Heart left ventricle (tissue), 16 donors: ENCODE data around the gene MAPK8IP3. TPM values are rescaled to one million over a fixed set of nuclear protein-coding genes. Genes with fewer than 3 reads are reported as not detected.
A peak's percentile ranks its signal among the peaks of the same experiment; 100 is the strongest.

Experiments
- ATAC-seq, 4 donors: fragments of 200-7000 bp; cut with Tn5 transposase; one replicate each; pipeline ENCODE4 v1.9.1; 2020 to 2022; ENCODE audit warnings: moderate library complexity in 4 of 4, mild to moderate bottlenecking in 3 of 4, moderate number of reproducible peaks in 1 of 4
- DNase-seq, 5 donors: peaks; one replicate each; pipeline ENCODE4 v3.0.0-alpha.2; 2020
- H3K27ac ChIP-seq, 12 donors: fragments of 200-600 bp; sonication (generic) in 4 of 12; one replicate each; pipeline versions ENCODE4 v1.5.0 to v1.8.0; 2016 to 2022; ENCODE audit warnings: mild to moderate bottlenecking in 2 of 12
- H3K27me3 ChIP-seq, 9 donors: fragments of 200-600 bp; sonication (generic) in 2 of 9; one replicate each; pipeline versions ENCODE4 v1.5.1 to v1.8.0; 2016 to 2022; ENCODE audit warnings: mild to moderate bottlenecking in 3 of 9
- H3K36me3 ChIP-seq, 9 donors: fragments of 200-600 bp; sonication (generic) in 2 of 9; one replicate each; pipeline versions ENCODE4 v1.5.0 to v1.8.0; 2018 to 2022; ENCODE audit warnings: mild to moderate bottlenecking in 2 of 9
- H3K4me1 ChIP-seq, 12 donors: fragments of 200-600 bp; sonication (generic) in 4 of 12; one replicate each; pipeline versions ENCODE4 v1.5.0 to v1.8.0; 2016 to 2022; ENCODE audit warnings: mild to moderate bottlenecking in 3 of 12
- H3K4me3 ChIP-seq, 12 donors: fragments of 200-600 bp; sonication (generic) in 4 of 12; one replicate each; pipeline versions ENCODE4 v1.5.0 to v1.8.0; 2017 to 2022; ENCODE audit warnings: mild to moderate bottlenecking in 9 of 12, moderate library complexity in 4 of 12
- H3K9me3 ChIP-seq, 12 donors: fragments of 200-600 bp; sonication (generic) in 4 of 12; one replicate each; pipeline versions ENCODE4 v1.5.0 to v1.8.0; 2016 to 2022; ENCODE audit warnings: mild to moderate bottlenecking in 1 of 12
- POLR2A ChIP-seq, 2 donors: fragments of 450-650 bp; IDR thresholded peaks; one replicate each; pipeline ENCODE4 v1.6.1; 2017; ENCODE audit warnings: antibody characterized with exemption in 2 of 2, mild to moderate bottlenecking in 2 of 2, moderate library complexity in 2 of 2
- WGBS, 4 donors: extraction: QIAGEN DNeasy Blood & Tissue Kit in 2 of 4; methylation state at CpG; one replicate each; pipeline versions ENCODE4 v1.1.5 to v1.1.7; 2013 to 2018; 5-methylcytosine and 5-hydroxymethylcytosine counted together
- intact Hi-C, 10 donors: fragments of 100-400 bp; cut with DNase I; formaldehyde crosslinking; loops; one replicate each; pipeline versions ENCODE4 v1.11.1 to v1.14.2; 2022
- polyA plus RNA-seq, 2 donors: library from polyadenylated mRNA; stranded (reverse); fragments of 200-250 nt; gene quantifications; one replicate each; pipeline ENCODE4 v1.2.3, GENCODE V29; 2013
- total RNA-seq, 9 donors: library from RNA; depleted of rRNA in 2 of 9; stranded (reverse); fragments of >200 nt in 2 of 9; fragmentation: NEBNext Ultra II Directional in 3 of 9; extraction: Animal tissue kit (Norgen Biotek cat#: 25700) in 3 of 9; gene quantifications; one replicate each; pipeline versions ENCODE4 v1.1.0 to v1.2.4, GENCODE V29; 2016 to 2023
- TF ChIP-seq, protein P1 (sequence below), 12 donors: fragments of 200-600 bp; sonication (generic) in 4 of 12; IDR thresholded peaks; one replicate each; pipeline versions ENCODE4 v1.5.0 to v1.8.0; 2018 to 2022; ENCODE audit warnings: antibody characterized with exemption in 12 of 12, mild to moderate bottlenecking in 5 of 12
- donor health status: ischemic (EF 13 %, LVEDD 7.1; RV severe dilation, severe dysfunction).
- donor health status: healthy with polysubstance abuse.
- donor health status: DM: no; HTN: yes; CAD: no.
- donor health status: DM: no; HTN: no; CAD: no.
- donor health status: ischemic (EF 25% LVEDD 6.9; RV normal size, moderate dysfunction).
- donor health status: ischemic (EF 25% LVEDD 5.7; RV mildly dilated, moderate dysfunction).
- donor health status: healthy.
- donor health status: DM: yes; HTN: yes; CAD: no.
- donor health status: ischemic (EF 35%, LVEDD 5.7; RV mildly dilated, moderate dysfunction).
- donor health status: nonischemic (EF 11% LVEDD 7.7; RV severe dilation, severe dysfunction).
- donor health status: DM: yes; HTN: yes; CAD: no.
- donor health status: PGD.
- donor health status: ischemic (EF 29% LVEDD 5.4; RV normal size, mild dysfunction).
- donor health status: nonischemic (EF 23%, LVEDD 6.1; RV moderate dilation, normal function).

MAPK8IP3 gene
- total and polyA plus RNA-seq, 11 donors, result 29.5 to 71.3 (median 63.1) TPM

DNA sequence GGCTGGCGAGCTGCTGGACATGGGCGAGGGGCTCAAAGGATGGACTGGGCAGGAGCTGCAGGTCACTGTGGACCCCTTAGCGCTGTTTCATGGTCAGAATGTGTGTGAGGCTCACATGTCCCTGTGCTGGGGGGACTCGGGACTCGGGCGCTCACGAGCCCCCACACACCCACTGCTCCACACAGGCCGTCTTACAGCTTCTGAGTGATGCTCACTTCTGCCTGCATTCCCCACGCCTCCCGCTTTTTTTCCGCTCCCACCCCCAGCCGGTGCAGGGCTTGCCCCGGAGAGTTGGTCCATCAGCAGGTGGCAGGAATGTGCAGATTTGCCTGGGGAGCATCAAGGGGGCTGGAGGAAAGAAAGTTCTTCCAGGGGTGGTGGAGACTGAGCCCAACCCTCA, 48.2 kb upstream of the MAPK8IP3 start:
- peak overlapping the region in 3 of 12 donors; percentile 19 to 78 (median 67) for H3K27ac ChIP-seq
- TF ChIP-seq, protein P1, sequence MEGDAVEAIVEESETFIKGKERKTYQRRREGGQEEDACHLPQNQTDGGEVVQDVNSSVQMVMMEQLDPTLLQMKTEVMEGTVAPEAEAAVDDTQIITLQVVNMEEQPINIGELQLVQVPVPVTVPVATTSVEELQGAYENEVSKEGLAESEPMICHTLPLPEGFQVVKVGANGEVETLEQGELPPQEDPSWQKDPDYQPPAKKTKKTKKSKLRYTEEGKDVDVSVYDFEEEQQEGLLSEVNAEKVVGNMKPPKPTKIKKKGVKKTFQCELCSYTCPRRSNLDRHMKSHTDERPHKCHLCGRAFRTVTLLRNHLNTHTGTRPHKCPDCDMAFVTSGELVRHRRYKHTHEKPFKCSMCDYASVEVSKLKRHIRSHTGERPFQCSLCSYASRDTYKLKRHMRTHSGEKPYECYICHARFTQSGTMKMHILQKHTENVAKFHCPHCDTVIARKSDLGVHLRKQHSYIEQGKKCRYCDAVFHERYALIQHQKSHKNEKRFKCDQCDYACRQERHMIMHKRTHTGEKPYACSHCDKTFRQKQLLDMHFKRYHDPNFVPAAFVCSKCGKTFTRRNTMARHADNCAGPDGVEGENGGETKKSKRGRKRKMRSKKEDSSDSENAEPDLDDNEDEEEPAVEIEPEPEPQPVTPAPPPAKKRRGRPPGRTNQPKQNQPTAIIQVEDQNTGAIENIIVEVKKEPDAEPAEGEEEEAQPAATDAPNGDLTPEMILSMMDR (IDR thresholded peaks at IDR 0.05), result no peak
- no peak for TF ChIP-seq POLR2A (IDR thresholded peaks at IDR 0.05)
- no peak overlapping the region for H3K4me3 ChIP-seq
- ATAC-seq (peak in 1 of 4 donors; percentile 4), DNase-seq (no peak)
- intact Hi-C loops, result no loop called here
- no peaks in the 10 kb centered on the region for H3K27me3 ChIP-seq
- peaks cover 0 to 17% (median 5%) of the 10 kb centered on the region in 12 donors for H3K4me1 ChIP-seq
- H3K9me3 ChIP-seq, result no peaks in the 10 kb centered on the region
- WGBS, 4 donors, result 90 to 94% (median 93%) methylated on average over 12 to 13 of the region's 13 CpGs
- H3K36me3 ChIP-seq, result peaks cover 2 to 95% (median 90%) of the 10 kb centered on the region in 9 donors

DNA sequence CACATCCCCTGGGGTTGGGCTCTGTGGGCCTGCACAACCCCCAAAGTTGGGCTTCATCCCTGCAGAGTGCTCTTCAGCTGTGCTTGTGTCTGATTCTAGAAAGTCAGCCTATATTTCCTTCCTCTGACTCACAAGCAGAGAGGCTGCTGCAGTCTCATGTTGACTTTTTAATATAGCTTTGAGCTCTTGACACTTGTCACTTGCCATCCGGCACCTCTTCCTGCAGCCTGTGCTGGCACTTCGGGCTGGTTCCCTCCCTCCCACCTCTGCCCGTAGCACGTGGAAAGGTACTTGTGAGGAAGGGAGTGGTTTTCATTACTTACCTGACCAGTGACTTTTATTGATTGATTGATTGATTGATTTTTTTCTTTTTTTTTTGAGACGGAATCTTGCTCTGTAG, 47.0 kb upstream of the MAPK8IP3 start:
- no peak overlapping the region for H3K27ac ChIP-seq
- H3K27me3 ChIP-seq, result no peaks in the 10 kb centered on the region
- no peak overlapping the region for H3K4me3 ChIP-seq
- WGBS, 4 donors, result 70 to 90% (median 86%) methylated on average over 5 of the region's 5 CpGs
- H3K36me3 ChIP-seq, result peaks cover 2 to 95% (median 91%) of the 10 kb centered on the region in 9 donors
- ATAC-seq, result no peak
- H3K9me3 ChIP-seq, result no peaks in the 10 kb centered on the region
- peak in 1 of 5 donors; percentile 6 for DNase-seq
- TF ChIP-seq, protein P1 (IDR thresholded peaks at IDR 0.05), result no peak
- no peak for TF ChIP-seq POLR2A (IDR thresholded peaks at IDR 0.05)
- H3K4me1 ChIP-seq, result peaks cover 0 to 17% (median 5%) of the 10 kb centered on the region in 12 donors
- intact Hi-C loops, result no loop called here

- no peak overlapping the region for H3K27ac ChIP-seq
- H3K4me3 ChIP-seq, result no peak overlapping the region
- TF ChIP-seq, protein P1 (IDR thresholded peaks at IDR 0.05), result no peak
- TF ChIP-seq POLR2A (IDR thresholded peaks at IDR 0.05), result no peak
- no peaks in the 10 kb centered on the region for H3K9me3 ChIP-seq
- H3K36me3 ChIP-seq, result peaks cover 7 to 95% (median 91%) of the 10 kb centered on the region in 9 donors
- ATAC-seq (no peak), DNase-seq (no peak)
- no peaks in the 10 kb centered on the region for H3K27me3 ChIP-seq
- 78 to 89% (median 87%) methylated on average over 2 of the region's 2 CpGs for WGBS, 4 donors
- intact Hi-C loops, result no loop called here
- H3K4me1 ChIP-seq, result peaks cover 0 to 12% (median 4%) of the 10 kb centered on the region in 12 donors
Observed at GRCh38 chr16:1661826-1662225, 44.2 kb upstream of the MAPK8IP3 start.

- WGBS, 4 donors, result 91 to 96% (median 94%) methylated on average over 19 to 20 of the region's 20 CpGs
- H3K4me1 ChIP-seq, result peaks cover 0 to 10% (median 1%) of the 10 kb centered on the region in 12 donors
- ATAC-seq, result no peak
- no peak overlapping the region for H3K4me3 ChIP-seq
- intact Hi-C loops, result no loop called here
- H3K9me3 ChIP-seq, result no peaks in the 10 kb centered on the region
- peaks cover 7 to 95% (median 91%) of the 10 kb centered on the region in 9 donors for H3K36me3 ChIP-seq
- no peak for DNase-seq
- TF ChIP-seq, protein P1 (IDR thresholded peaks at IDR 0.05), result no peak
- no peak for TF ChIP-seq POLR2A (IDR thresholded peaks at IDR 0.05)
- H3K27ac ChIP-seq, result no peak overlapping the region
- H3K27me3 ChIP-seq, result no peaks in the 10 kb centered on the region
Observed at GRCh38 chr16:1662543-1662942, 43.5 kb upstream of the MAPK8IP3 start.
